ENCODE results near the gene HIRA. TPM values are rescaled to one million over a fixed set of nuclear protein-coding genes. Genes with fewer than 3 reads are reported as not detected.
"Not testable (repeated sequence)": the region's sequence is repeated elsewhere in the genome, so short reads cannot be mapped to it uniquely, and the experiment has no call there.

The HIRA gene
- total and polyA plus RNA-seq, 2 experiments from 2014 or later: 9.4 to 58.3 TPM

DNA sequence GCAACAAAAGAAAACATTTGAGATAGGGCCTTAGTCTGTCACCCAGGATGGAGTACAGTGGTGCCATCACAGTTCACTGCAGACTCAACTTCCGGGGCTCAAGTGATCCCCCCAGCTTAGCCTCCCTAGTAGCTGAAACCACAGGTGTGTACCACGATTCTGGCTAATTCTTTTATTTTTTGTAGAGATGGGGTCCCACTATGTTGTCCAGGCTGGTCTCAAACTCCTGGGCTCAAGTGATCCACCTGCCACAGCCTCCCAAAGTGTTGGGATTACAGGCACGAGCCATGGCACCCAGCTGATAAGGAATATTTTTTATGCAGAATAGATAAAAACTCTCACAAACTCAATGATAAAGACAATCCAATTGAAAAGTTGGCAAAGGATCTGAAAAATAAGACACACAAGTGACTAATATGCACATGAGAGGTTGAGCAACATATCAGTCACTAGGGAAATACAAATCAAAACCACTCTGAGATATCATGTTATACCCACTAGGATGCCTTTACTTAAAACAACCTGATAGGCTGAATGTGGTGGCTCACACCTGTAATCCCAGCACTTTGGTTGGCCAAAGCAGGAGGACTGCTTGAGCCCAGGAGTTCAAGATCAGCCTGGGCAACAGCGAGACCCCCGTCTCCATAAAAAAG lies 106.1 kb downstream of the HIRA start (continued):
- TF ChIP-seq, protein P1, sequence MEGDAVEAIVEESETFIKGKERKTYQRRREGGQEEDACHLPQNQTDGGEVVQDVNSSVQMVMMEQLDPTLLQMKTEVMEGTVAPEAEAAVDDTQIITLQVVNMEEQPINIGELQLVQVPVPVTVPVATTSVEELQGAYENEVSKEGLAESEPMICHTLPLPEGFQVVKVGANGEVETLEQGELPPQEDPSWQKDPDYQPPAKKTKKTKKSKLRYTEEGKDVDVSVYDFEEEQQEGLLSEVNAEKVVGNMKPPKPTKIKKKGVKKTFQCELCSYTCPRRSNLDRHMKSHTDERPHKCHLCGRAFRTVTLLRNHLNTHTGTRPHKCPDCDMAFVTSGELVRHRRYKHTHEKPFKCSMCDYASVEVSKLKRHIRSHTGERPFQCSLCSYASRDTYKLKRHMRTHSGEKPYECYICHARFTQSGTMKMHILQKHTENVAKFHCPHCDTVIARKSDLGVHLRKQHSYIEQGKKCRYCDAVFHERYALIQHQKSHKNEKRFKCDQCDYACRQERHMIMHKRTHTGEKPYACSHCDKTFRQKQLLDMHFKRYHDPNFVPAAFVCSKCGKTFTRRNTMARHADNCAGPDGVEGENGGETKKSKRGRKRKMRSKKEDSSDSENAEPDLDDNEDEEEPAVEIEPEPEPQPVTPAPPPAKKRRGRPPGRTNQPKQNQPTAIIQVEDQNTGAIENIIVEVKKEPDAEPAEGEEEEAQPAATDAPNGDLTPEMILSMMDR (conservative IDR thresholded peaks at IDR 0.05; ENCODE audit: low read depth in 2 of 2): no peak
- TF ChIP-seq POLR2AphosphoS5 (IDR thresholded peaks at IDR 0.05; ENCODE audit: low read depth): no peak
- TF ChIP-seq, protein P2, sequence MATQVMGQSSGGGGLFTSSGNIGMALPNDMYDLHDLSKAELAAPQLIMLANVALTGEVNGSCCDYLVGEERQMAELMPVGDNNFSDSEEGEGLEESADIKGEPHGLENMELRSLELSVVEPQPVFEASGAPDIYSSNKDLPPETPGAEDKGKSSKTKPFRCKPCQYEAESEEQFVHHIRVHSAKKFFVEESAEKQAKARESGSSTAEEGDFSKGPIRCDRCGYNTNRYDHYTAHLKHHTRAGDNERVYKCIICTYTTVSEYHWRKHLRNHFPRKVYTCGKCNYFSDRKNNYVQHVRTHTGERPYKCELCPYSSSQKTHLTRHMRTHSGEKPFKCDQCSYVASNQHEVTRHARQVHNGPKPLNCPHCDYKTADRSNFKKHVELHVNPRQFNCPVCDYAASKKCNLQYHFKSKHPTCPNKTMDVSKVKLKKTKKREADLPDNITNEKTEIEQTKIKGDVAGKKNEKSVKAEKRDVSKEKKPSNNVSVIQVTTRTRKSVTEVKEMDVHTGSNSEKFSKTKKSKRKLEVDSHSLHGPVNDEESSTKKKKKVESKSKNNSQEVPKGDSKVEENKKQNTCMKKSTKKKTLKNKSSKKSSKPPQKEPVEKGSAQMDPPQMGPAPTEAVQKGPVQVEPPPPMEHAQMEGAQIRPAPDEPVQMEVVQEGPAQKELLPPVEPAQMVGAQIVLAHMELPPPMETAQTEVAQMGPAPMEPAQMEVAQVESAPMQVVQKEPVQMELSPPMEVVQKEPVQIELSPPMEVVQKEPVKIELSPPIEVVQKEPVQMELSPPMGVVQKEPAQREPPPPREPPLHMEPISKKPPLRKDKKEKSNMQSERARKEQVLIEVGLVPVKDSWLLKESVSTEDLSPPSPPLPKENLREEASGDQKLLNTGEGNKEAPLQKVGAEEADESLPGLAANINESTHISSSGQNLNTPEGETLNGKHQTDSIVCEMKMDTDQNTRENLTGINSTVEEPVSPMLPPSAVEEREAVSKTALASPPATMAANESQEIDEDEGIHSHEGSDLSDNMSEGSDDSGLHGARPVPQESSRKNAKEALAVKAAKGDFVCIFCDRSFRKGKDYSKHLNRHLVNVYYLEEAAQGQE (IDR thresholded peaks at IDR 0.05; ENCODE audit: unreplicated experiment): no peak
- TF ChIP-seq, protein P3, sequence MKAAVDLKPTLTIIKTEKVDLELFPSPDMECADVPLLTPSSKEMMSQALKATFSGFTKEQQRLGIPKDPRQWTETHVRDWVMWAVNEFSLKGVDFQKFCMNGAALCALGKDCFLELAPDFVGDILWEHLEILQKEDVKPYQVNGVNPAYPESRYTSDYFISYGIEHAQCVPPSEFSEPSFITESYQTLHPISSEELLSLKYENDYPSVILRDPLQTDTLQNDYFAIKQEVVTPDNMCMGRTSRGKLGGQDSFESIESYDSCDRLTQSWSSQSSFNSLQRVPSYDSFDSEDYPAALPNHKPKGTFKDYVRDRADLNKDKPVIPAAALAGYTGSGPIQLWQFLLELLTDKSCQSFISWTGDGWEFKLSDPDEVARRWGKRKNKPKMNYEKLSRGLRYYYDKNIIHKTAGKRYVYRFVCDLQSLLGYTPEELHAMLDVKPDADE (IDR thresholded peaks at IDR 0.05): no peak
- no peak for TF ChIP-seq NANOG (IDR thresholded peaks at IDR 0.05; ENCODE audit: borderline replicate concordance)
- TF ChIP-seq CREB1 (CRISPR knock-in tag; IDR thresholded peaks at IDR 0.05; ENCODE audit: low read depth): no peak

DNA sequence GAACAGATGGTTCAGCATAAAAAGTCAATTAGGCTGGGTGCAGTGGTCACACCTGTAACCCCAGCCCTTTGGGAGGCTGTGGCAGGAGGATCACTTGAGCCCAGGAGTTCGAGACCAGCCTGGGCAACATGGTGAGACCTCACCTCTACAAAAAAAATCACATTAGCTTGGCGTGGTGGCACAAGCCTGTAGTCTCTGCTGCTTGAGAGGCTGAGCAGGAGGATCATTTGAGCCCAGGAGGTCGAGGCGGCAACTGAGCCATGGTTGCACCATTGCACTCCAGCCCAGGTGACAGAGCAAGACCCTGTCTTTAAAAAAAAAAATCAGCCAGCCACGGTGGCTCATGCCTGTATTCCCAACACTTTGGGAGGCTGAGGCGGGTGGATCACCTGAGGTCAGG lies 108.1 kb downstream of the HIRA start:
- H3K4me3 ChIP-seq; H3K4me2 ChIP-seq; H3K27ac Mint-ChIP-seq; H3F3A ChIP-seq (replicated peaks; ENCODE audit: low read depth); H2AFZ ChIP-seq; H3K27ac ChIP-seq (ENCODE audit: low read depth); H3K36me3 ChIP-seq (ENCODE audit: insufficient read depth); H3K27me3 Mint-ChIP-seq (ENCODE audit: insufficient read depth, low read depth, poor library complexity); H3K27me3 ChIP-seq (ENCODE audit: insufficient read depth); H3K4me3 Mint-ChIP-seq; H3K79me2 ChIP-seq (replicated peaks; ENCODE audit: insufficient read depth); ATAC-seq; H3K9me2 ChIP-seq (ENCODE audit: insufficient read depth); DNase-seq (ENCODE audit: low spot score); H4K20me1 ChIP-seq (replicated peaks; ENCODE audit: insufficient read depth); H3K4me1 Mint-ChIP-seq; H3K4me1 ChIP-seq (ENCODE audit: insufficient read depth): not testable (repeated sequence)
- Mint-ChIP-seq H3K36me3 (ENCODE audit: low read depth) (peaks cover 20% of the 10 kb centered on the region), H3K9me3 (peaks cover 61% of the 10 kb centered on the region)

DNA sequence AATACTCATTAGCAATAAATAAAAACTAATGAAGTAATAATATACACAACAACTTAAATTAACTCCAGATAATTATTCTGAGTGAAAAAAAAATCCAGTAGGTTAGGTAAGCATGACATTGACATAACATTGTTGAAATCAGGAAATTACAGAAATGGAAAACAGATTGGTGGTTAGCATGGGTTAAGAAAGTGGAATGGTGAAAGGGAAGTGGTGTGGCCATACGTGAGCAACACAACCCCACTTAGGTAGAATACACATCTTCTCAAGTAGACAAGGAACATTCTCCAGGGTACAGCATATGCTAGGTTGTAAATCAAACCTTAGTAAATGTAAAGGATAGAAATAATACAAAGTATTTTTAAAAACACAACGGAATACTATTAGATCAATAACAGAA lies 109.8 kb downstream of the HIRA start:
- Histone ChIP-seq H3F3A (replicated peaks; ENCODE audit: low read depth) (no peaks in the 10 kb centered on the region), H3K4me1 (ENCODE audit: insufficient read depth) (no peaks in the 10 kb centered on the region), H3K79me2 (replicated peaks; ENCODE audit: insufficient read depth) (no peaks in the 10 kb centered on the region), H3K27me3 (ENCODE audit: insufficient read depth) (no peaks in the 10 kb centered on the region), H3K36me3 (ENCODE audit: insufficient read depth) (no peaks in the 10 kb centered on the region), H2AFZ (no peak overlapping the region), H3K4me3 (no peak overlapping the region), H3K9me2 (ENCODE audit: insufficient read depth) (no peaks in the 10 kb centered on the region), H4K20me1 (replicated peaks; ENCODE audit: insufficient read depth) (no peaks in the 10 kb centered on the region), H3K4me2 (no peak overlapping the region), H3K27ac (ENCODE audit: low read depth) (no peak overlapping the region)
- Mint-ChIP-seq H3K36me3 (ENCODE audit: low read depth) (peaks cover 13% of the 10 kb centered on the region), H3K4me3 (no peak overlapping the region), H3K27me3 (ENCODE audit: insufficient read depth, low read depth, poor library complexity) (peaks cover 4% of the 10 kb centered on the region), H3K27ac (no peak overlapping the region), H3K4me1 (no peaks in the 10 kb centered on the region), H3K9me3 (peaks cover 68% of the 10 kb centered on the region)
- TF ChIP-seq ZNF114 (CRISPR knock-in tag; IDR thresholded peaks at IDR 0.05): no peak
- no peak for ATAC-seq
- DNase-seq (ENCODE audit: low spot score): no peak

DNA sequence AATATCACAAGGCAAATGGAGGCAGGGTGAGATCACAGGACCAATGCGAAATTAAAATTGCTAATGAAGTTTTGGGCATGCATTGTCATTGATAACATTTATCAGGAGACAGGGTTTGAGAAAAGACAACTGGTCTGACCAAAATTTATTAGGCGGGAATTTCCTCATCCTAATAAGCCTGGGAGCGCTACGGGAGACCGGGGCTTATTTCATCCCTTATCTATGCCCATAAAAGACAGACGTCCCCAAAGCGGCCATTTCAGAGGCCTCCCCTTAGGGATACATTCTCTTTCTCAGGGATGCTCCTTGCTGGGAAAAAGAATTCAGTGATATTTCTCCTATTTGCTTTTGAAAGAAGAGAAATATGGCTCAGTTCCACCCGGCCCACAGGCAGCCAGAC lies 111.4 kb downstream of the HIRA start:
- H3K27ac Mint-ChIP-seq; H2AFZ ChIP-seq; H3K27me3 ChIP-seq (ENCODE audit: insufficient read depth); H3K9me2 ChIP-seq (ENCODE audit: insufficient read depth); H3K4me2 ChIP-seq; H3K27ac ChIP-seq (ENCODE audit: low read depth); H3K4me1 Mint-ChIP-seq; H3K36me3 ChIP-seq (ENCODE audit: insufficient read depth); H3K27me3 Mint-ChIP-seq (ENCODE audit: insufficient read depth, low read depth, poor library complexity); H3K79me2 ChIP-seq (replicated peaks; ENCODE audit: insufficient read depth); H3F3A ChIP-seq (replicated peaks; ENCODE audit: low read depth); H3K4me3 Mint-ChIP-seq; H3K4me1 ChIP-seq (ENCODE audit: insufficient read depth); H4K20me1 ChIP-seq (replicated peaks; ENCODE audit: insufficient read depth); ATAC-seq; DNase-seq (ENCODE audit: low spot score); H3K4me3 ChIP-seq: not testable (repeated sequence)
- Mint-ChIP-seq H3K9me3 (peaks cover 75% of the 10 kb centered on the region), H3K36me3 (ENCODE audit: low read depth) (peaks cover 20% of the 10 kb centered on the region)
